ENCODE results near the gene MS4A8.

The MS4A8 gene

GRCh38 chr11:60748821-60749220, 49.4 kb downstream of the MS4A8 start:
- TF ChIP-seq CREB1 (IDR thresholded peaks at IDR 0.05; ENCODE audit: low read depth) (no peak), TCF12 (IDR thresholded peaks at IDR 0.05; ENCODE audit: low read depth) (no peak), YY1 (IDR thresholded peaks at IDR 0.05; ENCODE audit: low read depth) (no peak), TEAD4 (IDR thresholded peaks at IDR 0.05) (no peak)
- TF ChIP-seq, protein P1, sequence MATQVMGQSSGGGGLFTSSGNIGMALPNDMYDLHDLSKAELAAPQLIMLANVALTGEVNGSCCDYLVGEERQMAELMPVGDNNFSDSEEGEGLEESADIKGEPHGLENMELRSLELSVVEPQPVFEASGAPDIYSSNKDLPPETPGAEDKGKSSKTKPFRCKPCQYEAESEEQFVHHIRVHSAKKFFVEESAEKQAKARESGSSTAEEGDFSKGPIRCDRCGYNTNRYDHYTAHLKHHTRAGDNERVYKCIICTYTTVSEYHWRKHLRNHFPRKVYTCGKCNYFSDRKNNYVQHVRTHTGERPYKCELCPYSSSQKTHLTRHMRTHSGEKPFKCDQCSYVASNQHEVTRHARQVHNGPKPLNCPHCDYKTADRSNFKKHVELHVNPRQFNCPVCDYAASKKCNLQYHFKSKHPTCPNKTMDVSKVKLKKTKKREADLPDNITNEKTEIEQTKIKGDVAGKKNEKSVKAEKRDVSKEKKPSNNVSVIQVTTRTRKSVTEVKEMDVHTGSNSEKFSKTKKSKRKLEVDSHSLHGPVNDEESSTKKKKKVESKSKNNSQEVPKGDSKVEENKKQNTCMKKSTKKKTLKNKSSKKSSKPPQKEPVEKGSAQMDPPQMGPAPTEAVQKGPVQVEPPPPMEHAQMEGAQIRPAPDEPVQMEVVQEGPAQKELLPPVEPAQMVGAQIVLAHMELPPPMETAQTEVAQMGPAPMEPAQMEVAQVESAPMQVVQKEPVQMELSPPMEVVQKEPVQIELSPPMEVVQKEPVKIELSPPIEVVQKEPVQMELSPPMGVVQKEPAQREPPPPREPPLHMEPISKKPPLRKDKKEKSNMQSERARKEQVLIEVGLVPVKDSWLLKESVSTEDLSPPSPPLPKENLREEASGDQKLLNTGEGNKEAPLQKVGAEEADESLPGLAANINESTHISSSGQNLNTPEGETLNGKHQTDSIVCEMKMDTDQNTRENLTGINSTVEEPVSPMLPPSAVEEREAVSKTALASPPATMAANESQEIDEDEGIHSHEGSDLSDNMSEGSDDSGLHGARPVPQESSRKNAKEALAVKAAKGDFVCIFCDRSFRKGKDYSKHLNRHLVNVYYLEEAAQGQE (IDR thresholded peaks at IDR 0.05; ENCODE audit: low read depth), result no peak

DNA sequence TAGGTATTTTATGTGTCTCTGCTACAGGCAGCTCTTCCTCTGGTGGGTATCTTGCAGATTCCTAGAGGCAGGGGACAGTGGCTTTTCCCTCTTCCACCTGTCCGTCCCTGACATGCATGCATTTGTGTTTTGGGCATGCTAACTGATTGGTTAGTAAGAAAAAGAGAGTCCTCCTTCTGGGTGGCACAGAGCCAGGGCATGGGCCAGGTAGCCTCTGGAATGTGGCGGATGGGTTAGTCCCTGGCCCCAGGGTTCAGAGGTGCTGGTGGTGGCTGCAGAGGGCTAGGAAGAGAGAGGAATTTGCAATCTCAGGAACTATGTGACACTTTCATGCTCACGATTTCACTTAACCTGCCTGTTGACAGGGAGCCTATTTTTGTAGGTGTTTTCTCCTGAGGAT, 51.5 kb downstream of the MS4A8 start:
- TF ChIP-seq, protein P2, sequence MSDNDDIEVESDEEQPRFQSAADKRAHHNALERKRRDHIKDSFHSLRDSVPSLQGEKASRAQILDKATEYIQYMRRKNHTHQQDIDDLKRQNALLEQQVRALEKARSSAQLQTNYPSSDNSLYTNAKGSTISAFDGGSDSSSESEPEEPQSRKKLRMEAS (IDR thresholded peaks at IDR 0.05), result no peak
- no peak for TF ChIP-seq FOXM1 (IDR thresholded peaks at IDR 0.05; ENCODE audit: borderline replicate concordance, low read depth)
- no peak for TF ChIP-seq NFIC (IDR thresholded peaks at IDR 0.05)
- TF ChIP-seq ZBTB7A (IDR thresholded peaks at IDR 0.05; ENCODE audit: low read depth), result no peak
- TF ChIP-seq, protein P1 (IDR thresholded peaks at IDR 0.05; ENCODE audit: low read depth), result no peak
- no peak for TF ChIP-seq CEBPB (IDR thresholded peaks at IDR 0.05)
- no peak for TF ChIP-seq CREB1 (IDR thresholded peaks at IDR 0.05; ENCODE audit: low read depth)
- no peak for TF ChIP-seq TAF1 (IDR thresholded peaks at IDR 0.05; ENCODE audit: low read depth)
- no peak for TF ChIP-seq TEAD4 (IDR thresholded peaks at IDR 0.05)
- no peak for TF ChIP-seq TCF12 (IDR thresholded peaks at IDR 0.05; ENCODE audit: low read depth)
- TF ChIP-seq RAD21 (IDR thresholded peaks at IDR 0.05; ENCODE audit: low read depth), result no peak
- TF ChIP-seq YY1 (IDR thresholded peaks at IDR 0.05; ENCODE audit: low read depth), result no peak
- no peak for TF ChIP-seq EGR1 (IDR thresholded peaks at IDR 0.05)

GRCh38 chr11:60753309-60753708, 53.9 kb downstream of the MS4A8 start:
- peak; percentile 70 for TF ChIP-seq USF1 (IDR thresholded peaks at IDR 0.05)
- no peak for TF ChIP-seq FOXM1 (IDR thresholded peaks at IDR 0.05; ENCODE audit: borderline replicate concordance, low read depth)
- TF ChIP-seq CREB1 (IDR thresholded peaks at IDR 0.05; ENCODE audit: low read depth), result no peak

DNA sequence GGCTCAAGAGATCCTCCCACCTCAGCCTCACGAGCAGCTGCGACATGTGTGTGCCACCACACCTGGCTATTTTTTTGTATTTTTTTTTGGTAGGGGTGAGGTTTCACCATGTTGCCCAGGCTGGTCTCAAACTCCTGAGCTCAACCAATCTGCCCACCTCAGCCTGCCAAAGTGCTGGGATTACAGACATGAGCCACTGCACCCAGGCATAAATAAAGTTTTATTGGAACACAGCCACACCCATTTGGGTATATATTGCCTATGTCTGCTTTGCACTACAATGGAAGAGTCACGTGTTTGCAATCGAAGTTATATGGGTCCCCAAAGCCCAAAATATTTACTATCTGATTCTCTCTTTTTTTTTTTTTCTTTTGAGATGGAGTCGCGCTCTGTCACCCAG, 55.5 kb downstream of the MS4A8 start:
- TF ChIP-seq, protein P1 (IDR thresholded peaks at IDR 0.05; ENCODE audit: low read depth), result no peak
- no peak for TF ChIP-seq YY1 (IDR thresholded peaks at IDR 0.05; ENCODE audit: low read depth)
- no peak for TF ChIP-seq RAD21 (IDR thresholded peaks at IDR 0.05; ENCODE audit: low read depth)
- no peak for TF ChIP-seq TCF12 (IDR thresholded peaks at IDR 0.05; ENCODE audit: low read depth)
- TF ChIP-seq FOXM1 (IDR thresholded peaks at IDR 0.05; ENCODE audit: borderline replicate concordance, low read depth), result no peak
- TF ChIP-seq NFIC (IDR thresholded peaks at IDR 0.05), result no peak
- no peak for TF ChIP-seq ZBTB7A (IDR thresholded peaks at IDR 0.05; ENCODE audit: low read depth)

GRCh38 chr11:60756307-60757032, 57.1 kb downstream of the MS4A8 start, which contains the start of gene MS4A15:
TSS of gene MS4A15 (plus strand) at chr11:60756867. CDS start at chr11:60763734, 6,867 bp downstream.
- TF ChIP-seq RAD21 (IDR thresholded peaks at IDR 0.05; ENCODE audit: low read depth) (0 out of 2 replicates have a peak, but pooled peaks have one; percentile 21), TAF1 (IDR thresholded peaks at IDR 0.05; ENCODE audit: low read depth) (no peak)

- no peak for TF ChIP-seq EGR1 (IDR thresholded peaks at IDR 0.05)
These were observed 57.9 kb downstream of the MS4A8 start for GRCh38 chr11:60757231-60757800.

Measured in Ishikawa (cell line).